HTERT RPE-1 (cell line): Measurements from ENCODE around the gene MT1E.
"Not testable (repeated sequence)": the region's sequence is repeated elsewhere in the genome, so short reads cannot be mapped to it uniquely, and the experiment has no call there.

Experiments
- in situ Hi-C: fragments of 300-500 bp; cut with MboI; formaldehyde crosslinking; loops from 4 replicates; pipeline ENCODE4 v1.14.3; 2020; ENCODE audit warnings: low sequenced_read_pairs

Gene MT1E

GRCh38 chr16:56669840-56670619 is 44.4 kb downstream of the MT1E start:
- in situ Hi-C loops: no loop called here

- in situ Hi-C loops: no loop called here
Observed at GRCh38 chr16:56670620-56670934, 45.0 kb downstream of the MT1E start.

GRCh38 chr16:56671691-56672090 is 46.1 kb downstream of the MT1E start:
- in situ Hi-C loops: not testable (repeated sequence)

- in situ Hi-C loops: not testable (repeated sequence)
Observed at GRCh38 chr16:56672171-56672570, 46.6 kb downstream of the MT1E start.

GRCh38 chr16:56672761-56673536 is 47.4 kb downstream of the MT1E start:
- in situ Hi-C loops: no loop called here

- in situ Hi-C loops: no loop called here
Observed at GRCh38 chr16:56673921-56674320, 48.3 kb downstream of the MT1E start.

GRCh38 chr16:56674570-56674969 is 49.0 kb downstream of the MT1E start:
- in situ Hi-C loops: not testable (repeated sequence)

GRCh38 chr16:56675685-56676210 is 50.2 kb downstream of the MT1E start:
- in situ Hi-C loops: no loop called here
